GM19397 (cell line): ENCODE measurements around the gene MDM1.

Experiments used
- ATAC-seq: cut with Tn5 transposase; IDR thresholded peaks from one replicate; pipeline ENCODE4 v1.9.1; 2021; ENCODE audit warnings: mild to moderate bottlenecking, moderate library complexity; ENCODE audit not compliant: unreplicated experiment

MDM1 gene, protein sequence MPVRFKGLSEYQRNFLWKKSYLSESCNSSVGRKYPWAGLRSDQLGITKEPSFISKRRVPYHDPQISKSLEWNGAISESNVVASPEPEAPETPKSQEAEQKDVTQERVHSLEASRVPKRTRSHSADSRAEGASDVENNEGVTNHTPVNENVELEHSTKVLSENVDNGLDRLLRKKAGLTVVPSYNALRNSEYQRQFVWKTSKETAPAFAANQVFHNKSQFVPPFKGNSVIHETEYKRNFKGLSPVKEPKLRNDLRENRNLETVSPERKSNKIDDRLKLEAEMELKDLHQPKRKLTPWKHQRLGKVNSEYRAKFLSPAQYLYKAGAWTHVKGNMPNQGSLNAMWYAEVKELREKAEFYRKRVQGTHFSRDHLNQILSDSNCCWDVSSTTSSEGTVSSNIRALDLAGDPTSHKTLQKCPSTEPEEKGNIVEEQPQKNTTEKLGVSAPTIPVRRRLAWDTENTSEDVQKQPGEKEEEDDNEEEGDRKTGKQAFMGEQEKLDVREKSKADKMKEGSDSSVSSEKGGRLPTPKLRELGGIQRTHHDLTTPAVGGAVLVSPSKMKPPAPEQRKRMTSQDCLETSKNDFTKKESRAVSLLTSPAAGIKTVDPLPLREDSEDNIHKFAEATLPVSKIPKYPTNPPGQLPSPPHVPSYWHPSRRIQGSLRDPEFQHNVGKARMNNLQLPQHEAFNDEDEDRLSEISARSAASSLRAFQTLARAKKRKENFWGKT

DNA sequence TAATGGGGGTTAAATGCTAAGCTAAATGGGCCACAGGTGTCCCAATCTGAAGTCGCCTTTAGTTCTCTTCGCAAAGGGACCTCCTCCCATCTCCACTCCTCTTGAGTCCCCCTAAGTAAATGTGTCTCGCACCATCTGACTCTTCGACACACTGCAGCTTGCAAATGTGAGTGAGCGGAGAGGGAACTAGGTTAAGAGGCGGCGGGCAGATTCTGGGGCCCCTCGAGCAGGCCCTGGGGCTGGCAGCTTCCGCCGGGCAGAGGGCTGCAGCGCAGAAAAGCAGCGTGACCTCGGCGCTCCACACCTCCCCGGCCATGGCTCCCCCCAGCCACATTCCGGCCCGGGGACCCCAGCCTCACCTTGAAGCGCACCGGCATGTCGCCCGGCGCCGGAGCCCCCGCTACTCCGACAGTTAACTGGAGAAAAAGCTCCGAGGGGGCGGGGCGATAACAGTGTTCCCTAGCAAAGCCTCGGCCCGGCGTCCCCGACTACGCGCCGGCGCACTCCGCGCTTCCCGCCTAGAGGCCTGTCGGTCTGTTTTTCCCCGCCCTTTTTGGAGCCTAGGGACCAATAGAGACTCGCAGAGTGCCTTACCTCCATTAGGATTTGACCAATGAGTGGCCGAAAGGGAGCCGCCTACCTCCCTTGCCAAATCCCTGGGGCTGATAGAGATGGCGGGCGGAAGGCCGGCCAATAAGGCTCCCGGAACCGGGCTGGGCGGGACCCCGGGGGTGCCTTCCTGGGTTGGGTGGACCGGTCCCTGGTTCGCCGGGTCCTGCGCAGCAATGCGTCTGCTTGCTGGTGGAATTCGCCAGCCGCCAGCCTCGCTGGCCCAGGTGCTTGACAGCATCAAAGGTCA lies at the start of gene MDM1:
Gene MDM1 (minus strand): TSS at position 494 of the 859 bp plus-strand sequence. CDS start 117 bp downstream, at position 377.
- peak; percentile 98 for ATAC-seq

DNA sequence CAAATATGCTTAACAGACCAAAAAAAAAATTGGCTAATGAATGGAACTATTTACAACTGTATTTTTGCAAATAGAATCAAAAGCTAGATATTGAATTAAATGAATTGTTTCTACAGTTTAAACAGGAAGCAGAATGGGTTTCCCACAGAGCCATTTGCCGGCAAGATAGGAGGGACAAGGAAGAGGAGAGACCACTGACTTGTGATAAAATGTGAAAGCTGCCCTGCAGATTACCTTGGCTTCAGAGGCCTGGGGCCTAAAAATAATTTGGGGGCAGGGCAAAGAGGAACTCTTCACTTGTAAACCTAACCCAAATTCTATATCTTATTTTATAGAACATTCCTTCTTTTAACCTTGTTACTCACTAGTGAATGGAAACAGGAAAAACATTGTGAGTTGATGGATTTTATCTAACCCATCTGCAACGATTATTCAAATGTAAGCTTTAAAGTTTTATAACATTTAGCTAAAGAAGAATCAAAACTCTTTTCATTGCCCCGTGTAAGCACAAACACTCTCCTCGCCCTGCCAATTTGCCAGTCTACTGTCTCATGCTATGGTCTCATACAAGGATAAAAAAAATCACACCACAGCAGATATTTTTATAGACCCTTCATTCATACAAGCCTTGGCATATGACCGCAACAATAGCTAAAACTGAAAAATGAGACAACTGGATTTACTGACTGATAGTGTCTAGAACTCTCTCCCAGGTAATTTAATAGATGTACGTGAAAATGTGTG lies 49.5 kb upstream of the MDM1 start:
- no peak for ATAC-seq

DNA sequence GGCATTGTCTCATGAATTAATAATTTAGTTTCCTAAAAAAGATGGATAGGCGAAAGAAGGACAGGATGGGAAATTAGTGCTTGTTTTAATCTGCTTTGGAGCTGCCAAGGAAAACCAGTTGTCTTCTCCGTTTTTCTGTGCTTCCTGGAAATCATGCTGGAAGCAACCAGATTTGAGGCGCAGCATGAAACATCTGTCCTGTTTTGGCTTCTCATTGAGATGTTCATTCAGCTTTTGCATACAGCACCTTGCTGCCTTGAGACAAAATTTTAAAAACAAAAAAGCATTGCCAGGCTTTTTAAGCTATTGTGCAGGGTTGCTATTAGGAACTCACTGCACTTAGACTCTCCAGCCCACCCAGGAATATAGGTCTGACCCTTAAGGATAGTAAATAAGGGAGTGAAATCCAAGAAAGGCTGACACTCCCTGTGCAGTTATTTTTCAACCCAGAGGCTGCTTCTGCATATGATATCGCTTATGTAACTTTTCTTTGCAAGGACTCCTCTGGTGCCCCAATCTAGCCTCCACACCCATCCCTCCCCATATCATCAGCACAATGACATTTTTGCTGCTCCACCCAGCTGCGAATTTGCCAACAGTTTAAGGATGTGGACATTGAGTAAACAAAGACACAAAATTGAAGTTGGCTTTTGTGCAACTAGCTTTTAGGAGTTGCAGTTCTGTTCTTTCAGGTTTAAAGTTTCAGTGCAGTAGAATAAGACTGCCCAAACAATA lies 46.9 kb upstream of the MDM1 start:
- no peak for ATAC-seq

DNA sequence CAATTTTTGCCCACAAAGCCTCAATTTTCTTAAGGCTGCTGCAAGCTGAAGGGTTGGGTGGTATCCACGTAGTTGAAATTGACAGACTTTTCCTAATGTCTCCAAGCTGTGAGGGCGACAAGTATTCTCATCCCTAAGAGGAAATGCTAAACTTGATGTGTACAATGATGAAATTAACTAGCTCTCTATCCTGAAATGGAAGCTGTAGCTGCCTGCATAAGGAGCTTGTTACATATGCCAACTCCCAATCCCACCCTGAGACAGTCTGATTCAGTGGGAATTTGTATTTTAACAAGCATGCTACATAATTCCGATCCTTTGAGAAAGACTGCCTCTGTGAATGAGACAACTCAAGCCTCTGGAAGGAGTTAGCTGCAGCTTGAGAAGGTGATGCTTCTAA lies 45.7 kb upstream of the MDM1 start:
- no peak for ATAC-seq

DNA sequence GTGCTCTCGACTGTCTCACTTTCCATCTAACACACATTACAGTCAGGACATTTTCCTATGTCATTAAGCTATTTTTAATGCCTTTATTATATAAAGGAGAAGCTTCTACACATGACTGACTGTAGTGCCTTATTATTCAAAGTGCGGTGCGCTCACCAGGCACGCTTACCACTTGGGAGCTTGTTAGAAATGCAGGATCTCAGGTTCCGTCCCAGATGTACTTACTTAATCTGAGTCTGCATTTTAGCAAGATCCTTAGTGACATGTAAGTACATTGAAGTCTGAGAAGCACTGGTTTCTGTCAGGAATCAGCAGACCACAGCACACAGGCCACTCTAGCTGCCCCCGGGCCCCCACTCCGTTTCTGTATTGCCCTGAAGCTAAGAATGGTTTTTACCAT lies 44.7 kb upstream of the MDM1 start:
- ATAC-seq: no peak

- ATAC-seq: no peak
Observed at GRCh38 chr12:68375756-68376695, 43.9 kb upstream of the MDM1 start.

DNA sequence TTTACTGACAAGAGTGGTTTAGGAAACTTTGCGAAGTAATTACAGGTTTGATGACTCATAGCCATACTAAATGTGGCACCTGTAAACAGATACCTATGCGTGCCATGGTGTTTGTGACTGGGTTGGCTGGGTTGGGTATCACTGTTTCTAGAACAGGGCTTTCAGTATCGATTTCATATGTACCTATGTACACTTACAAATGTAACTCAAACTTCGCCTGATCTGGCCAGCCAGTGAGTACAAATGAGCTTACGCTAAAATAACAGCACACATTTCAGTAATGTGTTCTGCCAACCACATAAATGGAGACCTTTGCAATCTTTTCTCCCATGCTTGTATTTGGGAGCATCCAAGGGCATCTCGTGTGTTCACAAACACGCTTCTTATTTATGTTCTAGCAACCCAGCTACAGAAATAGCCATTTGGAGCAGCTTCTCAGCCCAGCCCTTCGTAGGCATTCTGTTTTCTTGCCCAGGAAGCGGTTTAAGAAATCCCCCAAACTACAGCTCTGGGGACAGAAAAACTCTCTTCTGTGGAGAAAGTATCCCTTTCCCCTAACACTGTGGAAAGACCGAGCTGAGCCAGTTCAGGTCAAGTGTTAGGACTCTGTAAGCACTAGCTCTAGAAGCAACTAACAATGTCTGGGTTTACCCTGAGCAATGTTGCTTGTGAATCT lies 42.3 kb upstream of the MDM1 start:
- peak; percentile 97 for ATAC-seq

DNA sequence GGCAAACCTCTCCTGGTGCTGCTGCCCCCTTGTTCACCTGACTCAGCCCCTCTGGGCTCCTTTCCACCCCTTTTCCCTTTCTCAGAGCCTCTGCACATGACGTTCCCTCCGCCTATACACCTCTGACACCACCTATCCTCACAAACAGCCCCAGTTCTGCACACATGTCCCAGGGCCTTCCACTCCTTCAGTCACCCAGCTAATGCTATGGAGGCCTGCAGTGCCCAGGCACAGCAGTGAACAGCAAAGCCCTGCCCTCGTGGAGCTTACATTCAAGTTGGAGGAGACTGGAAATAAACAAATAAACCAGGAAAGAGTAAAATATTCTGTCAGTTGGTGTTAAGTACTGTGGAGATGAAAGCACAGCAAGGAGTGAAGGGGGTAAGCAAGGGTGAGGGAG lies 38.5 kb upstream of the MDM1 start:
- ATAC-seq: no peak

- no peak for ATAC-seq
Observed at GRCh38 chr12:68370006-68370590, 37.9 kb upstream of the MDM1 start.

- no peak for ATAC-seq
Observed at GRCh38 chr12:68368327-68368726, 36.2 kb upstream of the MDM1 start.

- ATAC-seq: no peak
Observed at GRCh38 chr12:68367903-68368302, 35.7 kb upstream of the MDM1 start.

GRCh38 chr12:68367116-68367515 lies 35.0 kb upstream of the MDM1 start:
- ATAC-seq: no peak

- ATAC-seq: peak; percentile 87
Observed at GRCh38 chr12:68364893-68365725, 32.9 kb upstream of the MDM1 start.

DNA sequence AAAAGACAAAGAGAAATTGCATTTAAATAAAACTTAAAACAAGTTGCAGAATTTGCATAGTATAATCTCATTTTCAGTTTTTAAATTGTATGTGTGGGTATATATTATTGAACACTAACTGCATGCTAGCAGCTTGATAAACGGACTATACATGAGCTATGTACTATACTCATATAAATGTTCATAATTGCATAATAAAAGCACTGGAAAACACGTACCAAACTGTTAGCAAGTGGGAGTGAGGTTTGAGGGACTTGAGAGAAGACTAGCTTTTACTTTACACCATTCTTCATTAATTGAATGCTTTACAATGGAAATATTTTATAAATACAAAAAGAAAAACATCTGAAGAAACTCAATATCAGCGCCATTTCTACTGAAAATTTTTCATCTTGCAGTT lies 32.2 kb upstream of the MDM1 start:
- no peak for ATAC-seq

GRCh38 chr12:68361953-68362352 lies 29.8 kb upstream of the MDM1 start:
- no peak for ATAC-seq

DNA sequence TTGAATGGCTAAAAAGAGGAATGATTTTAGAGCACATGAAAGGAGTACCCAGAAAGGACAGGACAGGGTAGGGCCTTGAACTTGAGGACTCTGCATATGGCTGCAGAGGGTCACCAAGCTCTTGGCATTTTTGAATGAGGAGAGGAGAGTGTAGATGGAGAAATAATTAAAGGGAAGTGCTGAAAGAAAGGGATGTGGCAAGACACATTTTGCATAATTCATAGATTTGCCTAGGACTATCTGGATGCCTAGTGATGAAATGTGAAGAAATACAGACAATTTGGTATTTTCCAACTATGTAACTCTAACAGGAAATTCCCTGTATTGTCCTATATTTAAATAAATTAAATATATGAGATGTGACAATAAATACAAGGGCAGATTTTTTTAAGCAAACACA lies 27.5 kb upstream of the MDM1 start:
- ATAC-seq: no peak
